C4-2B (cell line): ENCODE results near the gene DNAJC1.
A peak's percentile ranks its signal among the peaks of the same experiment; 100 is the strongest.
"Not testable (repeated sequence)": the region's sequence is repeated elsewhere in the genome, so short reads cannot be mapped to it uniquely, and the experiment has no call there.

Experiments
- H3K27ac ChIP-seq: fragments of 450-650 bp; 2 replicates; pipeline ENCODE4 v1.5.1; 2017
- CTCF ChIP-seq: fragments of 450-650 bp; conservative IDR thresholded peaks from 2 replicates; pipeline ENCODE4 v1.5.1; 2017; ENCODE audit warnings: mild to moderate bottlenecking
- ZFX ChIP-seq: fragments of 450-650 bp; IDR thresholded peaks from 2 replicates; pipeline ENCODE4 v1.6.1; 2017

The DNAJC1 gene

GRCh38 chr10:21823617-21824016, 179.9 kb downstream of the DNAJC1 start:
- no peak for TF ChIP-seq ZFX
- TF ChIP-seq CTCF = no peak
- no peak overlapping the region for H3K27ac ChIP-seq

GRCh38 chr10:21822273-21822672, 181.3 kb downstream of the DNAJC1 start:
- not testable (repeated sequence) for H3K27ac ChIP-seq

DNA sequence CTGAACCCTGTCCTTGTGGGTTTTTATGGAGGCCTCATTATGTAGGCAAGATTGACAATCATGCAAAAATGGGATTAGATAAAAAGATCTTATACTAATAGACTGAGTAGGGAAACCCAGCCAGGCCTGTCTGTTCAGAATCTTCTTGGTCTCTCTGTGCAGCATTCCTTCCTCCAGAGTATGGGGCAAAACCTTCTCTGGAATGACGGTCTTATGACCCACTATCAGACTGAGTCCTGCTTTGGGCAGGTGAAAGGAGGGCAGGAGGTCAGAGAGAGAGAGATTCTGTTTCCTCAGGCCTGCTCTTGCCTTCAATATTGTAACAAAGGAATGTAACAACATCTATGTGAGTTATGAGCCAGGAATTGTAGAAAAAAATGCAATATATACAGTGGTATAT, 182.6 kb downstream of the DNAJC1 start:
- TF ChIP-seq ZFX (no peak), CTCF (no peak)
- no peak overlapping the region for H3K27ac ChIP-seq

DNA sequence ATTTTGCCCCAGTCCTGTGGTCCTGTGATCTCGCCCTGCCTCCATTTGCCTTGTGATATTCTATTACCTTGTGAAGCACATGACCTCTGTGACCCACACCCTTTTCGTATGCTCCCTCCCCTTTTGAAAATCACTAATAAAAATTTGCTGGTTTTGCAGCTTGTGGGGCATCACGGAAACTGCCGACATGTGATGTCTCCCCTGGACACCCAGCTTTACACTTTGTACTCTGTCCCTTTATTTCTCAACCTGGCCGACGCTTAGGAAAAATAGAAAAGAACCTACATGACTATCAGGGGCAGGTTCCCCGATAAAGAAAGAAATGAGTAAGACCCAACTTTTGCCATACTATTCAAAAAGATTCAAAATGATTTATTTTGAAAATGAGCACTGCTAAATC, 185.1 kb downstream of the DNAJC1 start:
- not testable (repeated sequence) for H3K27ac ChIP-seq

- TF ChIP-seq CTCF (no peak), ZFX (no peak)
- H3K27ac ChIP-seq = no peak overlapping the region
Measured at GRCh38 chr10:21814866-21815265, 188.7 kb downstream of the DNAJC1 start.

DNA sequence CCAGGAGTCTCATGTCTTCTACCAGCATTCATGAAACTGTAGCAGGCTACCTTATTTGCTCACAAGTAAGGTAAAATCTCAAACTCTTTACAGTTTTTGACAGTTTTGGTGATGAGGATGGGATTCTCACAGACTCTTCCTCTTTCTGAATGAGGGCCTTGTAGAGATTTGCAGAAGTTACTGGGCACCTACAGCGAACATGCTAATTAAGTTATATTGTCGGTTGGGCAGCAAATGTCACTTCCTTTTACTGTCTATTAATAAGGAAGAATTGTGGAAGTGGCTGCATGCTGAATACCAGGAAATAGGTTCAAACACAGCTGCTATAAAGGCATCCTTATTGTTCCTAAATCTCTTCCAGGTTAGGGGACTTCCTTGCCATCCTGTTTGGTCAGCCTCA, 189.6 kb downstream of the DNAJC1 start:
- H3K27ac ChIP-seq = no peak overlapping the region
- TF ChIP-seq ZFX (no peak), CTCF (no peak)

GRCh38 chr10:21811245-21811585, 192.3 kb downstream of the DNAJC1 start:
- no peak overlapping the region for H3K27ac ChIP-seq
- TF ChIP-seq CTCF = no peak
- no peak for TF ChIP-seq ZFX

DNA sequence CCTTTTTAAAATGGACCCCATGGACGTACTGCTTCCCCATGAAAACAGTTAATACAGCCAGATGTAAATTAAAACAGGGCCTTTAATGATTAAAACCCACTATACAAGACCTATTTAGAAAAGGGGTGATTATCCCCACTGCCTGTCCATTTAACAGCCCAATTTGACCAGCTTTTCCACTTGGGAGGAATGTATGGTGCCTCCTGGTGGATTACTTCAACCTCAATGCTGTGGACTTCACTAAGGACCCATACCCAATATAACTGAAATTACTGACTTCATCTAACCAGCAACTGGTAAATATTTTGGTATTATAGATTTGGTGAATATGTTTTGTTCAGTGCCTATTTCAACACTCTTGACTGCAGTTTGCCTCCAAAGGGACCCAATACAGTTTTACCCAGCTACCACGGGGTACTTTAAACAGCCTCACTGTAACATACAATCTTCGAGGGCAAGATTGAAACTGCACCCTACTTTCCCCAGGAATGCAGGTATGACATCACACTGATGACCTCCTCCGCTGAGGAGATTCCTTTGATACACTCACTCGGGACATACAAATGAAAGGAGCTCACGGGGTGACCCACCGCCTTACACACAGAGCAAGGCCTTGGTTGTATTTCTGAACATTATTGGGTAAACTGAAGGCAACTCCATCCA, 192.8 kb downstream of the DNAJC1 start:
- TF ChIP-seq CTCF = peak; percentile 13
- no peak for TF ChIP-seq ZFX
- no peak overlapping the region for H3K27ac ChIP-seq
